H1 (cell line): ENCODE measurements around the gene INHBC. TPM values are rescaled to one million over a fixed set of nuclear protein-coding genes. Genes with fewer than 3 reads are reported as not detected.

Source experiments
- CTCF ChIA-PET: fragments of 300-600 bp; sonication (Branson Sonifier 250); formaldehyde crosslinking; loops from one replicate; lab custom pipeline; 2021; ENCODE audit not compliant: partially characterized antibody; lab: Charles Lee
- POLR2A ChIA-PET: fragments of 300-600 bp; sonication (Branson Sonifier 250); formaldehyde crosslinking; loops from one replicate; lab custom pipeline; 2021; ENCODE audit warnings: inconsistent platforms; ENCODE audit not compliant: partially characterized antibody; lab: Charles Lee
- DNase-seq, 2 experiments: peaks; one replicate each; pipeline versions ENCODE4 v3.0.0 to v3.0.0-alpha.2; 2010 to 2022; ENCODE audit warnings: low spot score in 2 of 2, low read depth in 1 of 2, mixed read lengths in 1 of 2
- FAIRE-seq: peaks from 2 replicates; lab custom pipeline; 2011; peaks lifted over from hg19 to GRCh38; lab: Jason Lieb, UNC
- H2AFZ ChIP-seq: 2 replicates; pipeline ENCODE4 v1.8.1; 2012; ENCODE audit warnings: low read length, inconsistent platforms
- H2AK5ac ChIP-seq: 2 replicates; pipeline ENCODE4 v1.6.1; 2013; ENCODE audit warnings: low read depth, low read length
- H2BK120ac ChIP-seq: replicated peaks from 2 replicates; pipeline ENCODE3; 2013; ENCODE audit warnings: low read depth, low read length, inconsistent platforms
- H2BK12ac ChIP-seq: 2 replicates; pipeline ENCODE4 v1.6.1; 2013; ENCODE audit warnings: low read depth, low read length
- H2BK15ac ChIP-seq: 2 replicates; pipeline ENCODE4 v1.6.1; 2013; ENCODE audit warnings: low read length
- H2BK20ac ChIP-seq: 2 replicates; pipeline ENCODE4 v1.6.1; 2013; ENCODE audit warnings: low read length
- H2BK5ac ChIP-seq: 2 replicates; pipeline ENCODE4 v1.6.1; 2013; ENCODE audit warnings: low read depth, low read length
- H3K14ac ChIP-seq: 2 replicates; pipeline ENCODE4 v1.6.1; 2013; ENCODE audit warnings: inconsistent platforms; ENCODE audit not compliant: insufficient read length
- H3K18ac ChIP-seq: 2 replicates; pipeline ENCODE4 v1.6.1; 2013; ENCODE audit warnings: low read length; ENCODE audit errors: extremely low read depth
- H3K23ac ChIP-seq: 2 replicates; pipeline ENCODE4 v1.6.1; 2013; ENCODE audit warnings: inconsistent platforms; ENCODE audit not compliant: insufficient read length
- H3K23me2 ChIP-seq: 2 replicates; pipeline ENCODE4 v1.6.1; 2013; ENCODE audit warnings: low read depth, low read length
- H3K27ac ChIP-seq: 2 replicates; pipeline ENCODE4 v1.6.1; 2011; ENCODE audit warnings: low read depth, low read length, inconsistent platforms
- H3K27me3 ChIP-seq, 4 experiments: replicated peaks in 1 of 4; 1 replicate in 1 of 4; 2 replicates in 3 of 4; pipeline versions ENCODE4 v1.6.1 to v1.8.1; 2011 to 2013; ENCODE audit warnings: low read length in 3 of 4, mild to moderate bottlenecking in 3 of 4, inconsistent platforms in 2 of 4, mixed read lengths in 2 of 4, moderate library complexity in 1 of 4; ENCODE audit not compliant: control insufficient read depth in 3 of 4, insufficient read depth in 3 of 4; ENCODE audit errors: extremely low read depth in 1 of 4
- H3K36me3 ChIP-seq, 4 experiments: 2 replicates each; pipeline versions ENCODE4 v1.6.1 to v1.8.1; 2011 to 2013; ENCODE audit warnings: mild to moderate bottlenecking in 4 of 4, low read length in 3 of 4, moderate library complexity in 2 of 4, control low read depth in 1 of 4, inconsistent platforms in 1 of 4; ENCODE audit not compliant: insufficient read depth in 4 of 4, control insufficient read depth in 2 of 4
- H3K4ac ChIP-seq: replicated peaks from 2 replicates; pipeline ENCODE3; 2013; ENCODE audit warnings: low read length, low read depth, mixed read lengths, inconsistent platforms; ENCODE audit not compliant: insufficient read length
- H3K4me1 ChIP-seq, 4 experiments: replicated peaks in 1 of 4; 1 replicate in 1 of 4; 2 replicates in 3 of 4; pipeline versions ENCODE4 v1.6.1 to v1.8.1; 2011 to 2013; ENCODE audit warnings: low read length in 3 of 4, inconsistent platforms in 2 of 4, mixed read lengths in 1 of 4; ENCODE audit not compliant: insufficient read depth in 4 of 4, control insufficient read depth in 3 of 4
- H3K4me2 ChIP-seq, 2 experiments: 2 replicates each; pipeline versions ENCODE4 v1.6.1 to v1.8.1; 2011 to 2013; ENCODE audit warnings: low read depth in 2 of 2, low read length in 2 of 2, control low read depth in 1 of 2, inconsistent platforms in 1 of 2, mild to moderate bottlenecking in 1 of 2; ENCODE audit not compliant: insufficient read depth in 1 of 2
- H3K4me3 ChIP-seq, 4 experiments: fragments of 200-600, 300-600 bp in 1 of 4; sonication (generic), shearing (Covaris generic), sonication (Bioruptor Twin) in 1 of 4; 2 replicates each; pipeline versions ENCODE4 v1.5.1 to v1.8.1; 2011 to 2016; ENCODE audit warnings: low read length in 4 of 4, low read depth in 3 of 4, control low read depth in 2 of 4, inconsistent platforms in 2 of 4, mild to moderate bottlenecking in 2 of 4, mixed read lengths in 1 of 4, moderate library complexity in 1 of 4; ENCODE audit not compliant: insufficient read depth in 2 of 4; ENCODE audit errors: extremely low read depth in 1 of 4
- H3K56ac ChIP-seq: replicated peaks from 2 replicates; pipeline ENCODE3; 2013; ENCODE audit warnings: low read depth, mild to moderate bottlenecking, mixed read lengths, low read length, inconsistent platforms; ENCODE audit not compliant: insufficient read length
- H3K79me1 ChIP-seq: 2 replicates; pipeline ENCODE4 v1.6.1; 2013; ENCODE audit warnings: low read depth, low read length, control low read depth
- H3K79me2 ChIP-seq, 2 experiments: 2 replicates each; pipeline versions ENCODE4 v1.6.1 to v1.8.1; 2012 to 2013; ENCODE audit warnings: low read length in 2 of 2, mild to moderate bottlenecking in 2 of 2, inconsistent platforms in 1 of 2; ENCODE audit not compliant: insufficient read depth in 2 of 2, control insufficient read depth in 1 of 2
- H3K9ac ChIP-seq, 4 experiments: replicated peaks in 1 of 4; 1 replicate in 1 of 4; 2 replicates in 3 of 4; pipeline versions ENCODE4 v1.6.1 to v1.8.1; 2011 to 2013; ENCODE audit warnings: low read depth in 3 of 4, low read length in 3 of 4, control low read depth in 2 of 4, mild to moderate bottlenecking in 2 of 4, moderate library complexity in 2 of 4, inconsistent platforms in 1 of 4; ENCODE audit errors: extremely low read depth in 1 of 4
- H3K9me3 ChIP-seq, 2 experiments: 2 replicates each; pipeline versions ENCODE4 v1.6.1 to v1.8.1; 2012 to 2013; ENCODE audit warnings: mild to moderate bottlenecking in 2 of 2, moderate library complexity in 2 of 2, control low read depth in 1 of 2, inconsistent platforms in 1 of 2, low read depth in 1 of 2, low read length in 1 of 2, mixed read lengths in 1 of 2; ENCODE audit not compliant: insufficient read depth in 2 of 2
- H4K20me1 ChIP-seq, 2 experiments: replicated peaks in 1 of 2; 2 replicates each; pipeline versions ENCODE3 to v1.8.1; 2011 to 2013; ENCODE audit warnings: inconsistent platforms in 2 of 2, low read length in 2 of 2, mild to moderate bottlenecking in 1 of 2; ENCODE audit not compliant: insufficient read depth in 2 of 2, control insufficient read depth in 1 of 2
- H4K5ac ChIP-seq: 2 replicates; pipeline ENCODE4 v1.6.1; 2013; ENCODE audit warnings: low read length, low read depth, mixed read lengths, inconsistent platforms; ENCODE audit not compliant: insufficient read length
- H4K8ac ChIP-seq: 2 replicates; pipeline ENCODE4 v1.8.0; 2013; ENCODE audit warnings: mild to moderate bottlenecking, moderate library complexity, low read length, inconsistent platforms; ENCODE audit not compliant: insufficient read depth; ENCODE audit errors: extremely low read depth
- H4K91ac ChIP-seq: replicated peaks from 2 replicates; pipeline ENCODE3; 2013; ENCODE audit warnings: low read length, mixed read lengths, inconsistent platforms; ENCODE audit not compliant: insufficient read length
- BRCA1 ChIP-seq: IDR thresholded peaks from 2 replicates; pipeline ENCODE4 v1.6.1; 2012; ENCODE audit warnings: low read depth, low read length, improper control_type of control experiment
- GABPA ChIP-seq: IDR thresholded peaks from 2 replicates; pipeline ENCODE4 v1.6.1; 2011; ENCODE audit warnings: mild to moderate bottlenecking, low read length, moderate library complexity, borderline replicate concordance; ENCODE audit not compliant: insufficient read depth
- SIN3A ChIP-seq, 2 experiments: IDR thresholded peaks in 1 of 2; conservative IDR thresholded peaks in 1 of 2; 2 replicates each; pipeline ENCODE4 v1.6.1; 2011 to 2012; ENCODE audit warnings: low read length in 2 of 2, improper control_type of control experiment in 1 of 2, low read depth in 1 of 2, mild to moderate bottlenecking in 1 of 2
- TBP ChIP-seq: IDR thresholded peaks from 2 replicates; pipeline ENCODE4 v1.6.1; 2011; ENCODE audit warnings: low read depth, low read length, improper control_type of control experiment
- YY1 ChIP-seq: IDR thresholded peaks from 2 replicates; pipeline ENCODE4 v1.6.1; 2011; ENCODE audit warnings: low read depth, mild to moderate bottlenecking, low read length
- WGBS, 2 experiments: shearing (Covaris generic) in 1 of 2; methylation state at CpG; one replicate each; pipeline versions ENCODE4 v1.1.6 to v1.1.7; 2013 to 2015; ENCODE audit warnings: low lambda C conversion rate in 2 of 2, mixed read lengths in 2 of 2, inconsistent platforms in 1 of 2, low coverage in 1 of 2, missing lambda C conversion rate in 1 of 2; ENCODE audit not compliant: insufficient replicate concordance in 2 of 2, insufficient coverage in 1 of 2, insufficient read length in 1 of 2; ENCODE audit errors: extremely low coverage in 1 of 2, missing lambda C conversion rate in 1 of 2; 5-methylcytosine and 5-hydroxymethylcytosine counted together
- polyA plus RNA-seq, 7 experiments: library from polyadenylated mRNA; depleted of rRNA in 3 of 7; stranded (reverse) in 5 of 7; unstranded in 2 of 7; fragments of >200 nt in 5 of 7; fragments of 200-250 nt in 2 of 7; gene quantifications; 1 replicate in 5 of 7; 2 replicates in 1 of 7; 4 replicates in 1 of 7; pipeline versions ENCODE4 v1.2.1 to v1.2.3, GENCODE V29; 2011 to 2013; ENCODE audit warnings: missing spikeins in 2 of 7, mixed read lengths in 2 of 7
- total RNA-seq: library from RNA; stranded (reverse); fragmentation: NEBNext Ultra II Directional; extraction: Animal tissue kit (Norgen Biotek cat#: 25700); gene quantifications from 2 replicates; pipeline ENCODE4 v1.2.1, GENCODE V29; 2021

Gene INHBC
- total and polyA plus RNA-seq, 2 of the 8 experiments (the other 6 are each of a cell fraction or from before 2014, with no cell fraction given): 0.15 TPM; not detected in 1

DNA sequence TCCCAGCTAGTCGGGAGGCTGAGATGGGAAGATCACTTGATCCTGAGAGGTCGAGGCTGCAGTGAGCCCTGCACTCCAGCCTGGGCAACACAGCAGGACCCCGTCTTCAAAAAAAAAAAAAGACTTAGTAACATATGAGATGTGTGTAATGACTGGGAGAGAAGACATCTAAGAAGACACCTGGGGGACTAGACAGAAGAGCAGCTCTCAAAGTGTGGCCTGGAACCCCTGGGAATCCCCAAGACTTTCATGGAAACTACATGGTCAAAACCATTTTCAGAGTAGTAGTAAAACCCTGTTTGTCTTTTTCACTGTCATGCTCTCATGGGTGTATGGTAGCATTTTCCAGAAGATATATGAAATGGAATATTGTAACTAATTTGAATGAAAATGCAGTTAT, 49.0 kb upstream of the INHBC start:
- no peak overlapping the region for H3K9ac ChIP-seq
- no peaks in the 10 kb centered on the region for H3K79me2 ChIP-seq
- H2BK120ac ChIP-seq: no peak overlapping the region
- H4K20me1 ChIP-seq: no peaks in the 10 kb centered on the region
- no peak overlapping the region for H3K14ac ChIP-seq
- H3K27ac ChIP-seq: no peak overlapping the region
- no peak overlapping the region for H2BK20ac ChIP-seq
- no peak overlapping the region for H2AFZ ChIP-seq
- peaks cover 0 to 5% (median 0%) of the 10 kb centered on the region in 4 experiments; a peak in 1 of 7 replicates for H3K4me1 ChIP-seq
- no peak overlapping the region for H3K18ac ChIP-seq
- H3K4me2 ChIP-seq: no peak overlapping the region
- H3K27me3 ChIP-seq: no peaks in the 10 kb centered on the region
- H3K9me3 ChIP-seq: no peaks in the 10 kb centered on the region
- no peak overlapping the region for H4K5ac ChIP-seq
- H4K91ac ChIP-seq: no peak overlapping the region
- no peak overlapping the region for H2BK5ac ChIP-seq
- H2BK12ac ChIP-seq: no peak overlapping the region
- H4K8ac ChIP-seq: no peak overlapping the region
- no peak overlapping the region for H2AK5ac ChIP-seq
- CTCF ChIA-PET: interaction anchor here (0.6 to 2.5 kb wide), 6 partner anchors 9 to 184 kb away, joined by 3 to 9 read pairs (median 4); partner anchors contain the start of gene INHBE
- FAIRE-seq (no peak), DNase-seq (no peak)
- TF ChIP-seq BRCA1 (no peak), GABPA (no peak), SIN3A (conservative IDR thresholded peaks at IDR 0.05 in 1 of 2, IDR thresholded peaks at IDR 0.05 in 1 of 2; ENCODE audit: low read depth in 1 of 2, low read length in 2 of 2) (no peak), YY1 (no peak), TBP (no peak)
- TF ChIP-seq, all 59 proteins: peak for 0
- H3K4ac ChIP-seq: no peak overlapping the region
- no peak overlapping the region for H3K56ac ChIP-seq
- POLR2A ChIA-PET: interaction anchor here (1.4 kb wide), 1 partner anchor 53 kb away, joined by 4 read pairs; no protein-coding TSS in a partner anchor
- H3K23me2 ChIP-seq: no peaks in the 10 kb centered on the region
- WGBS, 2 experiments: 86% methylated on average over 3 of the region's 3 CpGs; no CpG with 5 or more reads in 1 of the 2 experiments
- H2BK15ac ChIP-seq: no peak overlapping the region
- H3K36me3 ChIP-seq: no peaks in the 10 kb centered on the region
- no peak overlapping the region for H3K4me3 ChIP-seq
- H3K23ac ChIP-seq: no peak overlapping the region
- H3K79me1 ChIP-seq: no peaks in the 10 kb centered on the region
